SU-DHL-6 (cell line): ENCODE data around the gene MAF.

Source experiments
- H2AFZ ChIP-seq: fragments of 200-600 bp; sonication (generic); 2 replicates; pipeline ENCODE4 v1.6.1; 2014; ENCODE audit warnings: low read depth, mild to moderate bottlenecking, moderate library complexity, mixed read lengths, antibody characterized with exemption, low read length; ENCODE audit not compliant: severe bottlenecking
- H3F3A ChIP-seq: fragments of 200-600 bp; shearing (Covaris generic); 2 replicates; pipeline ENCODE4 v1.6.0; 2016; ENCODE audit warnings: antibody characterized with exemption, mild to moderate bottlenecking; ENCODE audit not compliant: insufficient read depth
- H3K27ac ChIP-seq: fragments of 200-600 bp; sonication (generic); 2 replicates; pipeline ENCODE4 v1.5.1; 2016; ENCODE audit warnings: low read depth, mild to moderate bottlenecking, low read length, moderate library complexity, mixed read lengths
- H3K27me3 ChIP-seq: fragments of 200-600 bp; sonication (generic), shearing (Covaris generic); 2 replicates; pipeline ENCODE4 v1.6.0; 2014; ENCODE audit warnings: mild to moderate bottlenecking, low read length
- H3K36me3 ChIP-seq: fragments of 200-600 bp; sonication (generic); 2 replicates; pipeline ENCODE4 v1.6.1; 2014; ENCODE audit warnings: mild to moderate bottlenecking, low read length, mixed read lengths
- H3K4me2 ChIP-seq: fragments of 300-600, 200-600 bp; shearing (Covaris generic), sonication (generic); 2 replicates; pipeline ENCODE4 v1.6.0; 2014; ENCODE audit warnings: low read length, low read depth, mild to moderate bottlenecking; ENCODE audit not compliant: poor library complexity, severe bottlenecking
- H3K4me3 ChIP-seq: fragments of 200-600 bp; sonication (generic); 2 replicates; pipeline ENCODE4 v1.5.1; 2014; ENCODE audit warnings: antibody characterized with exemption, low read length, mild to moderate bottlenecking, mixed read lengths; ENCODE audit not compliant: insufficient read depth, poor library complexity, severe bottlenecking
- H3K79me2 ChIP-seq: fragments of 200-600 bp; sonication (generic); 2 replicates; pipeline ENCODE4 v1.6.1; 2014; ENCODE audit warnings: mild to moderate bottlenecking, low read length, moderate library complexity; ENCODE audit not compliant: insufficient read depth
- H3K9ac ChIP-seq: fragments of 200-600 bp; sonication (generic); 2 replicates; pipeline ENCODE4 v1.7.0; 2014; ENCODE audit warnings: mild to moderate bottlenecking, low read length
- H3K9me2 ChIP-seq: fragments of 200-600 bp; sonication (generic); replicated peaks from 2 replicates; pipeline ENCODE4 v1.6.1; 2014; ENCODE audit warnings: low read length; ENCODE audit not compliant: insufficient read depth
- H3K9me3 ChIP-seq: fragments of 200-600 bp; sonication (generic); 2 replicates; pipeline ENCODE4 v1.6.1; 2014; ENCODE audit warnings: low read length, mixed read lengths; ENCODE audit not compliant: insufficient read depth
- H4K20me1 ChIP-seq: fragments of 200-600 bp; sonication (generic); 2 replicates; pipeline ENCODE4 v1.6.1; 2014; ENCODE audit warnings: low read depth, mild to moderate bottlenecking, antibody characterized with exemption, low read length, moderate library complexity, mixed read lengths
- CTCF ChIP-seq: fragments of 200-600 bp; sonication (generic); IDR thresholded peaks from one replicate; pipeline ENCODE4 v1.5.1; 2017; ENCODE audit warnings: antibody characterized with exemption, mild to moderate bottlenecking, low read length, moderate library complexity; ENCODE audit not compliant: insufficient read depth, poor library complexity, severe bottlenecking
- EZH2phosphoT487 ChIP-seq: fragments of 200-600 bp; sonication (generic), shearing (Covaris generic); conservative IDR thresholded peaks from 2 replicates; pipeline ENCODE4 v1.6.1; 2018; ENCODE audit warnings: mild to moderate bottlenecking, antibody characterized with exemption, low read length, moderate library complexity, mixed read lengths

MAF gene

GRCh38 chr16:79610771-79611170 lies 10.2 kb upstream of the MAF start:
- no peaks in the 10 kb centered on the region for H3K36me3 ChIP-seq
- H4K20me1 ChIP-seq, result no peaks in the 10 kb centered on the region
- H3K27me3 ChIP-seq, result no peaks in the 10 kb centered on the region
- H3K9me3 ChIP-seq, result no peaks in the 10 kb centered on the region
- no peak overlapping the region for H3K27ac ChIP-seq
- H3K4me2 ChIP-seq, result no peak overlapping the region
- no peaks in the 10 kb centered on the region for H3K79me2 ChIP-seq
- H3K9me2 ChIP-seq, result no peaks in the 10 kb centered on the region
- no peak overlapping the region for H2AFZ ChIP-seq
- no peak overlapping the region for H3K4me3 ChIP-seq
- H3K9ac ChIP-seq, result no peak overlapping the region
- no peaks in the 10 kb centered on the region for H3F3A ChIP-seq
- TF ChIP-seq CTCF, result no peak
- no peak for TF ChIP-seq EZH2phosphoT487

- TF ChIP-seq EZH2phosphoT487, result no peak
- TF ChIP-seq CTCF, result no peak
- no peaks in the 10 kb centered on the region for H4K20me1 ChIP-seq
- H3K4me3 ChIP-seq, result no peak overlapping the region
- no peak overlapping the region for H3K9ac ChIP-seq
- no peaks in the 10 kb centered on the region for H3K36me3 ChIP-seq
- H3K27ac ChIP-seq, result no peak overlapping the region
- no peaks in the 10 kb centered on the region for H3K9me3 ChIP-seq
- H3K4me2 ChIP-seq, result no peak overlapping the region
- no peak overlapping the region for H2AFZ ChIP-seq
- H3K79me2 ChIP-seq, result no peaks in the 10 kb centered on the region
- no peaks in the 10 kb centered on the region for H3F3A ChIP-seq
- no peaks in the 10 kb centered on the region for H3K9me2 ChIP-seq
- H3K27me3 ChIP-seq, result no peaks in the 10 kb centered on the region
Observed at GRCh38 chr16:79609861-79610260, 9.3 kb upstream of the MAF start.

- no peak overlapping the region for H3K9ac ChIP-seq
- no peak overlapping the region for H2AFZ ChIP-seq
- H3K4me2 ChIP-seq, result no peak overlapping the region
- H3K4me3 ChIP-seq, result no peak overlapping the region
- H3K27me3 ChIP-seq, result no peaks in the 10 kb centered on the region
- no peaks in the 10 kb centered on the region for H3K36me3 ChIP-seq
- H3K9me3 ChIP-seq, result no peaks in the 10 kb centered on the region
- H3K79me2 ChIP-seq, result no peaks in the 10 kb centered on the region
- no peaks in the 10 kb centered on the region for H4K20me1 ChIP-seq
- no peaks in the 10 kb centered on the region for H3F3A ChIP-seq
- H3K9me2 ChIP-seq, result no peaks in the 10 kb centered on the region
- H3K27ac ChIP-seq, result no peak overlapping the region
- TF ChIP-seq EZH2phosphoT487 (no peak), CTCF (no peak)
Observed at GRCh38 chr16:79608976-79609375, 8.4 kb upstream of the MAF start.

- no peaks in the 10 kb centered on the region for H3F3A ChIP-seq
- no peaks in the 10 kb centered on the region for H3K36me3 ChIP-seq
- H3K79me2 ChIP-seq, result no peaks in the 10 kb centered on the region
- H3K9me3 ChIP-seq, result no peaks in the 10 kb centered on the region
- no peak for TF ChIP-seq EZH2phosphoT487
- no peak for TF ChIP-seq CTCF
- no peak overlapping the region for H3K9ac ChIP-seq
- no peak overlapping the region for H3K27ac ChIP-seq
- no peaks in the 10 kb centered on the region for H4K20me1 ChIP-seq
- H2AFZ ChIP-seq, result no peak overlapping the region
- no peaks in the 10 kb centered on the region for H3K9me2 ChIP-seq
- no peak overlapping the region for H3K4me3 ChIP-seq
- H3K27me3 ChIP-seq, result no peaks in the 10 kb centered on the region
- no peak overlapping the region for H3K4me2 ChIP-seq
Observed at GRCh38 chr16:79607587-79607986, 7.0 kb upstream of the MAF start.
